Measurements from ENCODE around the gene PRDM16. TPM values are rescaled to one million over a fixed set of nuclear protein-coding genes. Genes with fewer than 3 reads are reported as not detected.

Gene PRDM16
- total and polyA plus RNA-seq, 4 donors, result 0.05 to 0.67 (median 0.19) TPM

GRCh38 chr1:3258386-3259003 is 189.5 kb downstream of the PRDM16 start:
- Histone ChIP-seq H3K9me3 (ENCODE audit: control insufficient read depth in 4 of 4, low read length in 3 of 4) (no peaks in the 10 kb centered on the region), H3K4me1 (ENCODE audit: control insufficient read depth in 4 of 4, insufficient read depth in 4 of 4, low read length in 3 of 4) (no peaks in the 10 kb centered on the region), H3K9ac (ENCODE audit: low read depth in 1 of 2, low read length in 2 of 2) (no peak overlapping the region), H3K36me3 (ENCODE audit: control insufficient read depth in 4 of 4, insufficient read depth in 3 of 4, low read depth in 1 of 4, low read length in 3 of 4) (no peaks in the 10 kb centered on the region), H3K27ac (ENCODE audit: low read depth in 1 of 2, low read length in 2 of 2) (no peak overlapping the region), H3K4me3 (ENCODE audit: low read depth in 1 of 3, low read length in 3 of 3) (no peak overlapping the region), H3K27me3 (ENCODE audit: control insufficient read depth in 4 of 4, insufficient read depth in 4 of 4, low read length in 3 of 4) (peaks cover 0 to 3% (median 0%) of the 10 kb centered on the region in 4 donors)
- no peak for DNase-seq (ENCODE audit: low spot score)
- TF ChIP-seq SP1 (IDR thresholded peaks at IDR 0.05) (no peak), GABPA (IDR thresholded peaks at IDR 0.05 in 1 of 2, conservative IDR thresholded peaks at IDR 0.05 in 1 of 2) (no peak), FOXA1 (IDR thresholded peaks at IDR 0.05) (no peak), YY1 (IDR thresholded peaks at IDR 0.05) (no peak), FOXA2 (IDR thresholded peaks at IDR 0.05) (no peak), HNF4G (IDR thresholded peaks at IDR 0.05) (no peak), JUND (IDR thresholded peaks at IDR 0.05) (no peak), RXRA (IDR thresholded peaks at IDR 0.05) (no peak)
- 81% methylated on average over 16 of the region's 16 CpGs for WGBS

- Histone ChIP-seq H3K9me3 (ENCODE audit: control insufficient read depth in 4 of 4, low read length in 3 of 4) (no peaks in the 10 kb centered on the region), H3K4me3 (ENCODE audit: low read depth in 1 of 3, low read length in 3 of 3) (no peak overlapping the region), H3K4me1 (ENCODE audit: control insufficient read depth in 4 of 4, insufficient read depth in 4 of 4, low read length in 3 of 4) (no peaks in the 10 kb centered on the region), H3K27me3 (ENCODE audit: control insufficient read depth in 4 of 4, insufficient read depth in 4 of 4, low read length in 3 of 4) (peaks cover 0 to 3% (median 0%) of the 10 kb centered on the region in 4 donors), H3K27ac (ENCODE audit: low read depth in 1 of 2, low read length in 2 of 2) (no peak overlapping the region), H3K36me3 (ENCODE audit: control insufficient read depth in 4 of 4, insufficient read depth in 3 of 4, low read depth in 1 of 4, low read length in 3 of 4) (no peaks in the 10 kb centered on the region), H3K9ac (ENCODE audit: low read depth in 1 of 2, low read length in 2 of 2) (no peak overlapping the region)
- DNase-seq (ENCODE audit: low spot score), result no peak
- TF ChIP-seq FOXA1 (IDR thresholded peaks at IDR 0.05) (no peak), RAD21 (IDR thresholded peaks at IDR 0.05) (no peak), ZBTB33 (IDR thresholded peaks at IDR 0.05) (no peak), JUND (IDR thresholded peaks at IDR 0.05) (no peak), HNF4G (IDR thresholded peaks at IDR 0.05) (no peak)
- WGBS, result 87% methylated on average over 14 of the region's 14 CpGs
Observed at GRCh38 chr1:3259020-3259419, 190.0 kb downstream of the PRDM16 start.

- no peaks in the 10 kb centered on the region for H3K36me3 ChIP-seq (ENCODE audit: control insufficient read depth in 4 of 4, insufficient read depth in 3 of 4, low read depth in 1 of 4, low read length in 3 of 4)
- H3K9ac ChIP-seq (ENCODE audit: low read depth in 1 of 2, low read length in 2 of 2), result no peak overlapping the region
- no peak overlapping the region for H3K27ac ChIP-seq (ENCODE audit: low read depth in 1 of 2, low read length in 2 of 2)
- H3K9me3 ChIP-seq (ENCODE audit: control insufficient read depth in 4 of 4, low read length in 3 of 4), result no peaks in the 10 kb centered on the region
- WGBS, result 48% methylated on average over 21 of the region's 21 CpGs
- peaks cover 0 to 3% (median 0%) of the 10 kb centered on the region in 4 donors for H3K27me3 ChIP-seq (ENCODE audit: control insufficient read depth in 4 of 4, insufficient read depth in 4 of 4, low read length in 3 of 4)
- H3K4me3 ChIP-seq (ENCODE audit: low read depth in 1 of 3, low read length in 3 of 3), result no peak overlapping the region
- H3K4me1 ChIP-seq (ENCODE audit: control insufficient read depth in 4 of 4, insufficient read depth in 4 of 4, low read length in 3 of 4), result no peaks in the 10 kb centered on the region
- no peak for DNase-seq (ENCODE audit: low spot score)
- TF ChIP-seq YY1 (IDR thresholded peaks at IDR 0.05), result no peak
- TF ChIP-seq HNF4G (IDR thresholded peaks at IDR 0.05), result no peak
- no peak for TF ChIP-seq ATF3 (IDR thresholded peaks at IDR 0.05)
- TF ChIP-seq HNF4A (conservative IDR thresholded peaks at IDR 0.05), result no peak
- TF ChIP-seq MAX (IDR thresholded peaks at IDR 0.05), result no peak
- no peak for TF ChIP-seq FOXA2 (IDR thresholded peaks at IDR 0.05)
- TF ChIP-seq FOXA1 (IDR thresholded peaks at IDR 0.05), result no peak
- TF ChIP-seq REST (IDR thresholded peaks at IDR 0.05), result no peak
- no peak for TF ChIP-seq CTCF (IDR thresholded peaks at IDR 0.05; ENCODE audit: low read depth, low read length, missing input control)
- TF ChIP-seq JUND (IDR thresholded peaks at IDR 0.05), result no peak
- no peak for TF ChIP-seq RXRA (IDR thresholded peaks at IDR 0.05)
- no peak for TF ChIP-seq RAD21 (IDR thresholded peaks at IDR 0.05)
- no peak for TF ChIP-seq TAF1 (conservative IDR thresholded peaks at IDR 0.05)
- no peak for TF ChIP-seq SP1 (IDR thresholded peaks at IDR 0.05)
- no peak for TF ChIP-seq GABPA (IDR thresholded peaks at IDR 0.05 in 1 of 2, conservative IDR thresholded peaks at IDR 0.05 in 1 of 2)
Observed at GRCh38 chr1:3261007-3261968, 192.3 kb downstream of the PRDM16 start.
